Tibial nerve (tissue), 4 donors: Measurements from ENCODE around the gene GALNT1. TPM values are rescaled to one million over a fixed set of nuclear protein-coding genes. Genes with fewer than 3 reads are reported as not detected.

Source experiments
- DNase-seq, 2 donors: peaks; one replicate each; pipeline ENCODE4 v3.0.0-alpha.2; 2019; ENCODE audit warnings: low spot score in 2 of 2
- H3K27ac ChIP-seq, 4 donors: fragments of 200-600 bp; sonication (generic) in 3 of 4; one replicate each; pipeline ENCODE4 v1.5.1; 2017 to 2019; ENCODE audit warnings: mild to moderate bottlenecking in 1 of 4
- H3K27me3 ChIP-seq, 2 donors: fragments of 200-600 bp; sonication (generic) in 1 of 2; one replicate each; pipeline versions ENCODE4 v1.5.1 to v1.6.0; 2017 to 2019
- H3K36me3 ChIP-seq, 3 donors: fragments of 200-600 bp; sonication (generic); one replicate each; pipeline ENCODE4 v1.5.1; 2018 to 2019
- H3K4me1 ChIP-seq, 4 donors: fragments of 200-600 bp; sonication (generic) in 3 of 4; one replicate each; pipeline ENCODE4 v1.5.1; 2017 to 2019
- H3K4me3 ChIP-seq, 4 donors: fragments of 200-600 bp; sonication (generic) in 3 of 4; one replicate each; pipeline ENCODE4 v1.5.1; 2017 to 2019; ENCODE audit warnings: mild to moderate bottlenecking in 1 of 4, moderate library complexity in 1 of 4
- H3K9me3 ChIP-seq, 4 donors: fragments of 200-600 bp; sonication (generic) in 3 of 4; one replicate each; pipeline ENCODE4 v1.5.1; 2017 to 2019
- CTCF ChIP-seq, 5 experiments: fragments of 200-600 bp in 3 of 5; fragments of 450-650 bp in 2 of 5; sonication (generic) in 3 of 5; IDR thresholded peaks; one replicate each; pipeline ENCODE4 v1.5.1; 2016 to 2019; ENCODE audit warnings: antibody characterized with exemption in 5 of 5, mild to moderate bottlenecking in 3 of 5, moderate library complexity in 2 of 5
- EP300 ChIP-seq, 2 donors: sonication (generic); formaldehyde crosslinking; IDR thresholded peaks; one replicate each; pipeline ENCODE4 v1.6.1; 2017; ENCODE audit warnings: antibody characterized with exemption in 2 of 2, mild to moderate bottlenecking in 1 of 2
- POLR2A ChIP-seq, 2 donors: fragments of 450-650 bp; IDR thresholded peaks; one replicate each; pipeline ENCODE4 v1.6.1; 2017; ENCODE audit warnings: antibody characterized with exemption in 2 of 2, mild to moderate bottlenecking in 2 of 2, moderate library complexity in 2 of 2
- WGBS, 2 donors: methylation state at CpG; one replicate each; pipeline ENCODE4 v1.1.5; 2018; 5-methylcytosine and 5-hydroxymethylcytosine counted together
- total RNA-seq, 4 donors: library from RNA; depleted of rRNA; stranded (reverse); fragments of >200 nt; gene quantifications; one replicate each; pipeline ENCODE4 v1.1.0, GENCODE V29; 2016

The GALNT1 gene
- total RNA-seq, 4 donors from 2014 or later: 24.3 to 37.5 (median 27.0) TPM

- no peaks in the 10 kb centered on the region for H3K27me3 ChIP-seq
- WGBS, 2 donors: 67% methylated on average over 2 of the region's 2 CpGs
- no peaks in the 10 kb centered on the region for H3K9me3 ChIP-seq
- H3K36me3 ChIP-seq: peaks cover 0 to 42% (median 0%) of the 10 kb centered on the region in 3 donors
- TF ChIP-seq EP300 (IDR thresholded peaks at IDR 0.05) (no peak), POLR2A (IDR thresholded peaks at IDR 0.05) (no peak), CTCF (IDR thresholded peaks at IDR 0.05) (no peak)
- H3K4me1 ChIP-seq: peaks cover 0 to 4% (median 0%) of the 10 kb centered on the region in 4 donors
- H3K4me3 ChIP-seq: no peak overlapping the region
- no peak overlapping the region for H3K27ac ChIP-seq
- no peak for DNase-seq
Measured at GRCh38 chr18:35710581-35710980, 129.0 kb downstream of the GALNT1 start.

- TF ChIP-seq POLR2A (IDR thresholded peaks at IDR 0.05): no peak
- TF ChIP-seq CTCF (IDR thresholded peaks at IDR 0.05): no peak
- TF ChIP-seq EP300 (IDR thresholded peaks at IDR 0.05): no peak
- whole genome bisulfite sequencing, 2 donors: 84 to 91% methylated on average over 2 of the region's 2 CpGs
- no peak for DNase-seq
- no peaks in the 10 kb centered on the region for H3K27me3 ChIP-seq
- no peak overlapping the region for H3K27ac ChIP-seq
- H3K4me1 ChIP-seq: peaks cover 0 to 4% (median 0%) of the 10 kb centered on the region in 4 donors
- H3K36me3 ChIP-seq: peaks cover 0 to 36% (median 0%) of the 10 kb centered on the region in 3 donors
- H3K9me3 ChIP-seq: no peaks in the 10 kb centered on the region
- H3K4me3 ChIP-seq: no peak overlapping the region
Measured at GRCh38 chr18:35711227-35711626, 129.7 kb downstream of the GALNT1 start.

- Histone ChIP-seq H3K4me3 (no peak overlapping the region), H3K4me1 (no peaks in the 10 kb centered on the region), H3K36me3 (peaks cover 0 to 32% (median 0%) of the 10 kb centered on the region in 3 donors), H3K27me3 (no peaks in the 10 kb centered on the region), H3K27ac (no peak overlapping the region), H3K9me3 (peaks cover 0 to 3% (median 0%) of the 10 kb centered on the region in 4 donors)
- WGBS, 2 donors: 95 to 96% methylated on average over 2 of the region's 2 CpGs
- no peak for DNase-seq
- TF ChIP-seq EP300 (IDR thresholded peaks at IDR 0.05) (no peak), POLR2A (IDR thresholded peaks at IDR 0.05) (no peak), CTCF (IDR thresholded peaks at IDR 0.05) (no peak)
Measured at GRCh38 chr18:35713545-35713944, 132.0 kb downstream of the GALNT1 start.

GRCh38 chr18:35714539-35714938, 133.0 kb downstream of the GALNT1 start:
- TF ChIP-seq CTCF (IDR thresholded peaks at IDR 0.05): no peak
- TF ChIP-seq POLR2A (IDR thresholded peaks at IDR 0.05): no peak
- no peak for TF ChIP-seq EP300 (IDR thresholded peaks at IDR 0.05)
- no peaks in the 10 kb centered on the region for H3K4me1 ChIP-seq
- 86 to 87% methylated on average over 2 of the region's 2 CpGs for WGBS, 2 donors
- peaks cover 0 to 31% (median 0%) of the 10 kb centered on the region in 3 donors for H3K36me3 ChIP-seq
- no peak overlapping the region for H3K4me3 ChIP-seq
- no peak for DNase-seq
- H3K9me3 ChIP-seq: peaks cover 0 to 11% (median 0%) of the 10 kb centered on the region in 4 donors
- no peak overlapping the region for H3K27ac ChIP-seq
- H3K27me3 ChIP-seq: no peaks in the 10 kb centered on the region

- H3K36me3 ChIP-seq: peaks cover 0 to 26% (median 0%) of the 10 kb centered on the region in 3 donors
- H3K9me3 ChIP-seq: peaks cover 0 to 17% (median 1%) of the 10 kb centered on the region in 4 donors
- no peaks in the 10 kb centered on the region for H3K27me3 ChIP-seq
- DNase-seq: no peak
- TF ChIP-seq EP300 (IDR thresholded peaks at IDR 0.05) (no peak), CTCF (IDR thresholded peaks at IDR 0.05) (no peak), POLR2A (IDR thresholded peaks at IDR 0.05) (no peak)
- no peak overlapping the region for H3K4me3 ChIP-seq
- no peaks in the 10 kb centered on the region for H3K4me1 ChIP-seq
- WGBS, 2 donors: 100% methylated on average over 2 of the region's 2 CpGs
- H3K27ac ChIP-seq: no peak overlapping the region
Measured at GRCh38 chr18:35715139-35715538, 133.6 kb downstream of the GALNT1 start.
